Measurements from ENCODE around the gene TBC1D10A. TPM values are rescaled to one million over a fixed set of nuclear protein-coding genes. Genes with fewer than 3 reads are reported as not detected.

The TBC1D10A gene
- total RNA-seq, 1 donor from 2014 or later, result 32.7 TPM

- H2AFZ ChIP-seq (ENCODE audit: low read depth, low read length), result no peak overlapping the region
- H3K9me3 ChIP-seq (ENCODE audit: insufficient read depth, low read depth, low read length), result no peaks in the 10 kb centered on the region
- H3K9me3 Mint-ChIP-seq (ENCODE audit: unreplicated experiment), result peaks cover 2% of the 10 kb centered on the region
- no peak overlapping the region for H3K4me3 Mint-ChIP-seq (ENCODE audit: unreplicated experiment)
- H3K4me1 ChIP-seq (ENCODE audit: insufficient read depth, low read length), result peaks cover 42% of the 10 kb centered on the region
- peak overlapping the region; percentile 23 for H3K9ac ChIP-seq (ENCODE audit: low read length)
- FAIRE-seq (no peak), DNase-seq (ENCODE audit: low read depth) (peak; percentile 71)
- H3K4me3 ChIP-seq (ENCODE audit: insufficient read depth, low read depth, low read length), result no peak overlapping the region
- H4K20me1 ChIP-seq (ENCODE audit: insufficient read depth, low read length), result peaks cover 97% of the 10 kb centered on the region
- H3K79me2 ChIP-seq (ENCODE audit: insufficient read depth, low read length), result peaks cover 94% of the 10 kb centered on the region
- TF ChIP-seq EZH2 (IDR thresholded peaks at IDR 0.05; ENCODE audit: insufficient read depth, low read length) (no peak), CTCF (IDR thresholded peaks at IDR 0.05; ENCODE audit: insufficient read depth, low read depth, low read length) (no peak)
- no peaks in the 10 kb centered on the region for H3K36me3 ChIP-seq (ENCODE audit: insufficient read depth, low read length)
- H3K27ac Mint-ChIP-seq (ENCODE audit: unreplicated experiment), result no peak overlapping the region
- H3K27me3 Mint-ChIP-seq (ENCODE audit: low read depth, unreplicated experiment), result no peaks in the 10 kb centered on the region
- H3K27ac ChIP-seq (ENCODE audit: low read depth, low read length), result peak overlapping the region; percentile 39
- peaks cover 58% of the 10 kb centered on the region for H3K4me1 Mint-ChIP-seq (ENCODE audit: low read depth, unreplicated experiment)
- H3K36me3 Mint-ChIP-seq (ENCODE audit: low read depth, unreplicated experiment), result peaks cover 8% of the 10 kb centered on the region
- no peaks in the 10 kb centered on the region for H3K27me3 ChIP-seq (ENCODE audit: insufficient read depth, low read length)
- peak overlapping the region; percentile 45 for H3K4me2 ChIP-seq (ENCODE audit: low read length)
Observed at GRCh38 chr22:30310881-30311771, 15.6 kb downstream of the TBC1D10A start.

- Mint-ChIP-seq H3K9me3 (ENCODE audit: unreplicated experiment) (peaks cover 2% of the 10 kb centered on the region), H3K36me3 (ENCODE audit: low read depth, unreplicated experiment) (peaks cover 8% of the 10 kb centered on the region), H3K27ac (ENCODE audit: unreplicated experiment) (no peak overlapping the region), H3K4me1 (ENCODE audit: low read depth, unreplicated experiment) (peaks cover 61% of the 10 kb centered on the region), H3K4me3 (ENCODE audit: unreplicated experiment) (peak overlapping the region; percentile 17), H3K27me3 (ENCODE audit: low read depth, unreplicated experiment) (no peaks in the 10 kb centered on the region)
- no peaks in the 10 kb centered on the region for H3K9me3 ChIP-seq (ENCODE audit: insufficient read depth, low read depth, low read length)
- TF ChIP-seq EZH2 (IDR thresholded peaks at IDR 0.05; ENCODE audit: insufficient read depth, low read length), result no peak
- TF ChIP-seq CTCF (IDR thresholded peaks at IDR 0.05; ENCODE audit: insufficient read depth, low read depth, low read length), result no peak
- no peaks in the 10 kb centered on the region for H3K36me3 ChIP-seq (ENCODE audit: insufficient read depth, low read length)
- H3K4me2 ChIP-seq (ENCODE audit: low read length), result peak overlapping the region; percentile 45
- peaks cover 94% of the 10 kb centered on the region for H3K79me2 ChIP-seq (ENCODE audit: insufficient read depth, low read length)
- H4K20me1 ChIP-seq (ENCODE audit: insufficient read depth, low read length), result peaks cover 97% of the 10 kb centered on the region
- H3K27me3 ChIP-seq (ENCODE audit: insufficient read depth, low read length), result no peaks in the 10 kb centered on the region
- FAIRE-seq (no peak), DNase-seq (ENCODE audit: low read depth) (peak; percentile 57)
- no peak overlapping the region for H3K9ac ChIP-seq (ENCODE audit: low read length)
- no peak overlapping the region for H3K27ac ChIP-seq (ENCODE audit: low read depth, low read length)
- no peak overlapping the region for H3K4me3 ChIP-seq (ENCODE audit: insufficient read depth, low read depth, low read length)
- H2AFZ ChIP-seq (ENCODE audit: low read depth, low read length), result no peak overlapping the region
- H3K4me1 ChIP-seq (ENCODE audit: insufficient read depth, low read length), result peaks cover 49% of the 10 kb centered on the region
Observed at GRCh38 chr22:30309951-30310741, 16.6 kb downstream of the TBC1D10A start.

All from astrocyte (in vitro differentiated cells and primary cell).